Bronchial epithelial cell (primary cell): ENCODE data around the gene ORC1. TPM values are rescaled to one million over a fixed set of nuclear protein-coding genes. Genes with fewer than 3 reads are reported as not detected.

Experiments used
- DNase-seq: peaks from one replicate; pipeline ENCODE4 v3.0.0-alpha.2; 2010; ENCODE audit warnings: low read depth
- FAIRE-seq: peaks from 2 replicates; lab custom pipeline; 2011; peaks lifted over from hg19 to GRCh38; lab: Jason Lieb, UNC
- H3K27me3 ChIP-seq: 2 replicates; pipeline ENCODE4 v1.5.1; 2011; ENCODE audit warnings: low read length; ENCODE audit not compliant: control insufficient read depth, insufficient read depth
- H3K36me3 ChIP-seq: 2 replicates; pipeline ENCODE4 v1.5.1; 2011; ENCODE audit warnings: low read length; ENCODE audit not compliant: control insufficient read depth, insufficient read depth
- H3K4me3 ChIP-seq: 2 replicates; pipeline ENCODE4 v1.5.1; 2011; ENCODE audit warnings: mild to moderate bottlenecking, low read depth, low read length, control low read depth
- total RNA-seq: library from RNA; depleted of rRNA; stranded (reverse); fragments of >200 nt; gene quantifications from 2 replicates; pipeline ENCODE4 v1.2.1, GENCODE V29; 2014
- TF ChIP-seq, protein P1 (sequence below): IDR thresholded peaks from 2 replicates; pipeline ENCODE4 v1.5.1; 2011; ENCODE audit warnings: mild to moderate bottlenecking, moderate library complexity, low read length, control low read depth, inconsistent platforms; ENCODE audit not compliant: insufficient read depth, severe bottlenecking

ORC1 gene
- total RNA-seq, 1 donor from 2014 or later, result 0.26 TPM

DNA sequence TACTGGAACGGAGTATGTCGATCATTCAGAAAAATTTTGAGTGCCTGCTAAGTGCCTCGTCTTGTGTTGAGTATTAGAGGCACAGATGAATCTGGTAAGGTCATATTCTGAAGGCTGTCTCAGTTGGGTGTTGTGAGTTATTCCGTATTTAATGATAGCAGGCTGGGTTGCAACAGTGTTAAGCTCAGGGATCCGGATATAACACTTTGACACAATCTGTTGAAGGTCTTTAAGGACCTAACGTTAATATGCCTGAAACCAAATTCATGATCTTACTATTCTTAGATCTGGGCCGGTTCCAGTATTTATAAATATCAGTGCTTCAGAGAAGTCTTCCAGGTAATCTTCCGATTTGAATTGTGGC lies 734 bp upstream of the ORC1 start:
- Histone ChIP-seq H3K4me3 (peak overlapping the region; percentile 85), H3K27me3 (no peaks in the 10 kb centered on the region), H3K36me3 (peaks cover 10% of the 10 kb centered on the region)
- TF ChIP-seq, protein P1, sequence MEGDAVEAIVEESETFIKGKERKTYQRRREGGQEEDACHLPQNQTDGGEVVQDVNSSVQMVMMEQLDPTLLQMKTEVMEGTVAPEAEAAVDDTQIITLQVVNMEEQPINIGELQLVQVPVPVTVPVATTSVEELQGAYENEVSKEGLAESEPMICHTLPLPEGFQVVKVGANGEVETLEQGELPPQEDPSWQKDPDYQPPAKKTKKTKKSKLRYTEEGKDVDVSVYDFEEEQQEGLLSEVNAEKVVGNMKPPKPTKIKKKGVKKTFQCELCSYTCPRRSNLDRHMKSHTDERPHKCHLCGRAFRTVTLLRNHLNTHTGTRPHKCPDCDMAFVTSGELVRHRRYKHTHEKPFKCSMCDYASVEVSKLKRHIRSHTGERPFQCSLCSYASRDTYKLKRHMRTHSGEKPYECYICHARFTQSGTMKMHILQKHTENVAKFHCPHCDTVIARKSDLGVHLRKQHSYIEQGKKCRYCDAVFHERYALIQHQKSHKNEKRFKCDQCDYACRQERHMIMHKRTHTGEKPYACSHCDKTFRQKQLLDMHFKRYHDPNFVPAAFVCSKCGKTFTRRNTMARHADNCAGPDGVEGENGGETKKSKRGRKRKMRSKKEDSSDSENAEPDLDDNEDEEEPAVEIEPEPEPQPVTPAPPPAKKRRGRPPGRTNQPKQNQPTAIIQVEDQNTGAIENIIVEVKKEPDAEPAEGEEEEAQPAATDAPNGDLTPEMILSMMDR, result no peak
- no peak for DNase-seq
- no peak for FAIRE-seq

DNA sequence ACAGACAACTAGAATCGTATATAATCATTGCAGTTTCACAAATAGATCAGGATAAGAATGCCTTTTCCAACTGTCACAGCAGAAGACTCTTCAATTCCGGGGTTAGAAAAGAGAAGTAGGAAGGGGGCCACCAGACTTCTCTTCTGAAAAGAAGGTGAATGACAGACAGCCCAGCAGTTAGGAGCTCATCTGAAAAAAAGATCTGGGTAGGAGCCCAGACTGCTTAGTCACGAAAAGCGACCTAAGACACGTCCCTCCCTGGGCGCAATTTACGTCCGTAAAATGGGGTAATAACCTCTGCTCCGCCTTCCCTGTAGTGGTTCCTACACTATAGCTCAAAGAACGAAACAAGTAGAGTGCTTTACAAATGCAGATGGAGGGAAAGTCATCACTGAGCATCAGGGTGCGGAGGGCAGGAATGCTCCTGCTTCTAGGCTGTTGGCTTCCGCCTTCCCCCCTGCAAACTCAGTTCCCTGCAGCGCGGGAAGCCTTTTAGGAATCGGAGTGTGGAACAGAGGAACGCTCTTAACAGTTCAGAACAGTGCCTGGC lies 582 bp downstream of the ORC1 start:
- no peak for FAIRE-seq

DNA sequence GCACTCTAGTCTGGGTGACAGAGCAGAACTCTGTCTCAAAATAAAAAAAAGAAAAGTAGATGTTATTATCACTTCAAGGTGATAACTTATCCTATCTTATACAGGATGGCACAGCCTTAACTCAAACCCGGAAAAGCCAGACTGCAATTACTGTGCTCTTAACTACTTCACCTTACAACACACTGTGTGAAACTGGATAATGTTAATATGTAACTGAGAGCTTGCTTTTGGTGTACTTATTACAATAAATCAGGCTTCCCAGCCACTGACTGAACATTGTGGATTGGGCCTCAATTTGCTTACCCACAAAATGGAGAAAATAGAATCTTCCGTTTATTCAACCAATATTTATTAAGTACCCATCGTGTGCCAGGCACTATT lies 1.4 kb downstream of the ORC1 start:
- H3K27me3 ChIP-seq, result no peaks in the 10 kb centered on the region
- H3K36me3 ChIP-seq, result peaks cover 3% of the 10 kb centered on the region
- TF ChIP-seq, protein P1, result no peak
- no peak for DNase-seq
- H3K4me3 ChIP-seq, result no peak overlapping the region
- no peak for FAIRE-seq

More for the DNA sequence above, 582 bp downstream of the ORC1 start:
- no peaks in the 10 kb centered on the region for H3K27me3 ChIP-seq
- peak overlapping the region; percentile 85 for H3K4me3 ChIP-seq
- DNase-seq, result peak; percentile 87
- H3K36me3 ChIP-seq, result peaks cover 5% of the 10 kb centered on the region
- TF ChIP-seq, protein P1, result no peak

DNA sequence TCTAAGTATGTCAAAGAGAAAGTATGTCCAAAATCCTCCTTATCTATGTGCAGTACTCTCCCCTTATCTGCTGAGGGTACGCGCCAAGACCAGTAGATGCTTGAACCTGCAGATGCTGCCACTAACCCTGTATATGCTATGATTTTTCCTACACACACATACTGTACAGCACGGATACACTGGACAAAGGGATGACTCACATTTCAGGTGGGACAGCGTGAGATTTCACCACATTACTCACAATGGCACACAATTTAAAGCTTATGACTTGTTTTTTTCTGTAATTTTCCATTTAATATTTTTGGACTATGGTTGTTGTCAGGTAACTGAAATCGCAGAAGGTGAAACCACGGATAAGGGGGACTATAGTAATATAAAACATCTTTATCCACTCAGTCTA lies 4.1 kb downstream of the ORC1 start:
- peak; percentile 67 for DNase-seq
- Histone ChIP-seq H3K36me3 (no peaks in the 10 kb centered on the region), H3K27me3 (no peaks in the 10 kb centered on the region), H3K4me3 (no peak overlapping the region)
- TF ChIP-seq, protein P1, result no peak
- FAIRE-seq, result no peak

DNA sequence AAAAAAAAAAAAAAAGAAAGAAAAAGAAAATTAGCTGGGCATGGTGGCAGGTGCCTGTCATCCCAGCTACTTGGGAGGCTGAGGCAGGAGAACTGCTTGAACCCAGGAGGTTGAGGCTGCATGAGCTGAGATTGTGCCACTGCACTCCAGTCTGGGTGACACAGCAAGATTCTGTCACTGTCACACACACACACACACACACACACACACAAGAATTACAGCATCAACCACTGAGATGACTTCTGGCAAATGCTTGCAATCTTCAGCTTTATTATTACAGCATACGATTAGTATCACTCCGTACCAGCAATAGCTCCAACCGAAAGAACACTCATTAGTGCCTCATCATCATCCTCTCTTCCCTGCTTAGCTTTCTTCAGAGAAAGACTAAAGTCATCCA lies 4.6 kb downstream of the ORC1 start:
- no peak for DNase-seq
- no peaks in the 10 kb centered on the region for H3K27me3 ChIP-seq
- FAIRE-seq, result no peak
- TF ChIP-seq, protein P1, result no peak
- no peak overlapping the region for H3K4me3 ChIP-seq
- no peaks in the 10 kb centered on the region for H3K36me3 ChIP-seq

DNA sequence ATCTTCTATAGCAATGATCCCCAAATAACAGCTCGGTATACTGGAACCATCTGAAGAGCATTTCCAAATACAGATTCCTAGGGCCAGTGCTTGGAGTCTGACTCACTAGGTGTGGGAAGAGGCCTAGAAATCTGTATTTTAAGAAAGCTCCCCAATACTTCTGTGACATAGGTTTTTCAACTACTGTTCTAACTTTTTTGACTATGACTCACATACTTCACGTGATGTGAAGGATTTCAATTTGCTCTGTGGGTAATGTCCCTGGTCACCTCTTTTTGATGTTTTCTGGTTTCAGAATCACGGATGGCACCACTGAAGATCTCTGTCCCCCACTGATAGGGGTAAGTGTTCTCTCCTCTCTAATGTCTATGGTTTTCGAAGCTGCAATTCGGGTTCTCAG lies 11.0 kb downstream of the ORC1 start:
- no peak for FAIRE-seq
- no peaks in the 10 kb centered on the region for H3K27me3 ChIP-seq
- DNase-seq, result no peak
- TF ChIP-seq, protein P1, result no peak
- no peak overlapping the region for H3K4me3 ChIP-seq
- H3K36me3 ChIP-seq, result no peaks in the 10 kb centered on the region
